CD4-positive, CD25-positive, alpha-beta regulatory T cell (primary cell): ENCODE results near the gene VSTM2B. TPM values are rescaled to one million over a fixed set of nuclear protein-coding genes. Genes with fewer than 3 reads are reported as not detected.
A peak's percentile ranks its signal among the peaks of the same experiment; 100 is the strongest.

Source experiments
- ATAC-seq, 2 donors: fragments of 150-1000 bp; cut with Tn5 transposase; one replicate each; pipeline ENCODE4 v1.10.0; 2021; ENCODE audit warnings: low read depth in 2 of 2, moderate number of reproducible peaks in 2 of 2, moderate library complexity in 1 of 2
- DNase-seq, 3 donors: peaks; one replicate each; pipeline versions ENCODE4 v3.0.0 to v3.0.0-alpha.2; 2012 to 2022; ENCODE audit warnings: mixed read lengths in 1 of 3
- H3K27ac ChIP-seq: one replicate; pipeline ENCODE4 v1.7.0; 2013; ENCODE audit warnings: mild to moderate bottlenecking, low read length; ENCODE audit not compliant: insufficient read depth, poor library complexity, severe bottlenecking
- H3K27me3 ChIP-seq: one replicate; pipeline ENCODE4 v1.7.0; 2013; ENCODE audit warnings: low read length; ENCODE audit not compliant: control insufficient read depth, insufficient read depth
- H3K36me3 ChIP-seq: one replicate; pipeline ENCODE4 v1.7.0; 2013; ENCODE audit warnings: mild to moderate bottlenecking, low read length, moderate library complexity; ENCODE audit not compliant: control insufficient read depth, insufficient read depth
- H3K4me1 ChIP-seq: 2 replicates; pipeline ENCODE4 v1.7.0; 2013; ENCODE audit warnings: mild to moderate bottlenecking, low read length; ENCODE audit not compliant: insufficient read depth, control insufficient read depth, poor library complexity, severe bottlenecking
- H3K4me3 ChIP-seq: one replicate; pipeline ENCODE4 v1.7.0; 2013; ENCODE audit warnings: low read depth, mild to moderate bottlenecking, low read length, moderate library complexity
- H3K9me3 ChIP-seq, 2 experiments: 1 replicate in 1 of 2; 2 replicates in 1 of 2; pipeline ENCODE4 v1.7.0; 2013; ENCODE audit warnings: low read length in 2 of 2, mild to moderate bottlenecking in 1 of 2, moderate library complexity in 1 of 2; ENCODE audit not compliant: control insufficient read depth in 2 of 2
- H3K27ac Mint-ChIP-seq, 3 donors: one replicate each; pipeline ENCODE4 v1.8.0; 2020 to 2022; ENCODE audit warnings: mild to moderate bottlenecking in 3 of 3, mixed read lengths in 3 of 3, moderate library complexity in 2 of 3
- H3K27me3 Mint-ChIP-seq: one replicate; pipeline ENCODE4 v1.8.0; 2022; ENCODE audit warnings: mild to moderate bottlenecking, mixed read lengths
- H3K36me3 Mint-ChIP-seq: one replicate; pipeline ENCODE4 v1.8.0; 2020; ENCODE audit warnings: mixed read lengths
- H3K4me1 Mint-ChIP-seq, 4 donors: one replicate each; pipeline ENCODE4 v1.8.0; 2020 to 2022; ENCODE audit warnings: mixed read lengths in 4 of 4, mild to moderate bottlenecking in 1 of 4
- H3K4me3 Mint-ChIP-seq, 4 donors: one replicate each; pipeline ENCODE4 v1.8.0; 2020 to 2022; ENCODE audit warnings: mild to moderate bottlenecking in 4 of 4, mixed read lengths in 4 of 4, moderate library complexity in 3 of 4
- H3K9me3 Mint-ChIP-seq, 7 donors: one replicate each; pipeline ENCODE4 v1.8.0; 2020 to 2022; ENCODE audit warnings: mixed read lengths in 7 of 7, mild to moderate bottlenecking in 3 of 7, moderate library complexity in 2 of 7
- polyA plus RNA-seq, 4 donors: library from polyadenylated mRNA; unstranded; fragments of 300-500 nt; fragmentation: Illumina TruSeq; gene quantifications; one replicate each; pipeline ENCODE4 v1.2.3, GENCODE V29; 2021
- total RNA-seq: library from RNA; stranded (reverse); gene quantifications from one replicate; pipeline ENCODE4 v1.2.3, GENCODE V29; 2022

Gene VSTM2B
- total and polyA plus RNA-seq, 5 donors from 2014 or later = not detected

- no peak for DNase-seq
- H3K4me3 Mint-ChIP-seq = peak overlapping the region in 2 of 4 donors; percentile 57 to 73
- H3K27ac Mint-ChIP-seq = no peak overlapping the region
- no peak overlapping the region for H3K27ac ChIP-seq
- H3K9me3 Mint-ChIP-seq = peaks cover 0 to 6% (median 1%) of the 10 kb centered on the region in 7 donors
- H3K27me3 Mint-ChIP-seq = peaks cover 65% of the 10 kb centered on the region
- H3K27me3 ChIP-seq = peaks cover 11% of the 10 kb centered on the region
- ATAC-seq = no peak
- peaks cover 30% of the 10 kb centered on the region for H3K4me1 ChIP-seq
- no peaks in the 10 kb centered on the region for H3K36me3 Mint-ChIP-seq
- H3K4me3 ChIP-seq = no peak overlapping the region
- H3K4me1 Mint-ChIP-seq = peaks cover 0 to 30% (median 6%) of the 10 kb centered on the region in 4 donors
- no peaks in the 10 kb centered on the region for H3K9me3 ChIP-seq
- H3K36me3 ChIP-seq = no peaks in the 10 kb centered on the region
Measured at GRCh38 chr19:29524912-29525831, 622 bp upstream of the VSTM2B start.

GRCh38 chr19:29526730-29527499, 1.1 kb downstream of the VSTM2B start:
- Histone ChIP-seq H3K36me3 (no peaks in the 10 kb centered on the region), H3K4me3 (no peak overlapping the region), H3K9me3 (no peaks in the 10 kb centered on the region), H3K4me1 (peaks cover 30% of the 10 kb centered on the region), H3K27me3 (peaks cover 11% of the 10 kb centered on the region), H3K27ac (no peak overlapping the region)
- Mint-ChIP-seq H3K4me3 (no peak overlapping the region), H3K9me3 (peaks cover 0 to 7% (median 1%) of the 10 kb centered on the region in 7 donors), H3K4me1 (peaks cover 0 to 35% (median 7%) of the 10 kb centered on the region in 4 donors), H3K27ac (no peak overlapping the region), H3K27me3 (peaks cover 71% of the 10 kb centered on the region), H3K36me3 (no peaks in the 10 kb centered on the region)
- ATAC-seq (no peak), DNase-seq (no peak)

- H3K27ac Mint-ChIP-seq = no peak overlapping the region
- H3K27me3 ChIP-seq = peaks cover 17% of the 10 kb centered on the region
Measured at GRCh38 chr19:29527500-29528328, 1.9 kb downstream of the VSTM2B start.

GRCh38 chr19:29528350-29528945, 2.7 kb downstream of the VSTM2B start:
- Mint-ChIP-seq H3K27ac (no peak overlapping the region), H3K36me3 (no peaks in the 10 kb centered on the region), H3K4me3 (peak overlapping the region; percentile 21 to 64 (median 40)), H3K27me3 (peaks cover 68% of the 10 kb centered on the region), H3K4me1 (peaks cover 0 to 35% (median 7%) of the 10 kb centered on the region in 4 donors), H3K9me3 (peaks cover 0 to 7% (median under 1%) of the 10 kb centered on the region in 7 donors)
- Histone ChIP-seq H3K27ac (no peak overlapping the region), H3K4me3 (no peak overlapping the region), H3K27me3 (peaks cover 14% of the 10 kb centered on the region), H3K4me1 (peaks cover 30% of the 10 kb centered on the region), H3K9me3 (no peaks in the 10 kb centered on the region), H3K36me3 (no peaks in the 10 kb centered on the region)
- DNase-seq (peak in 2 of 3 donors; percentile 24 to 72), ATAC-seq (peak; percentile 39 to 58)

More at GRCh38 chr19:29527500-29528328, 1.9 kb downstream of the VSTM2B start:
- DNase-seq (no peak), ATAC-seq (no peak)
- no peaks in the 10 kb centered on the region for H3K9me3 ChIP-seq
- Mint-ChIP-seq H3K4me3 (peak overlapping the region in 3 of 4 donors; percentile 64 to 68 (median 66)), H3K36me3 (no peaks in the 10 kb centered on the region), H3K27me3 (peaks cover 72% of the 10 kb centered on the region), H3K9me3 (peaks cover 0 to 7% (median 1%) of the 10 kb centered on the region in 7 donors), H3K4me1 (peaks cover 0 to 35% (median 7%) of the 10 kb centered on the region in 4 donors)
- H3K4me1 ChIP-seq = peaks cover 30% of the 10 kb centered on the region
- H3K4me3 ChIP-seq = no peak overlapping the region
- no peak overlapping the region for H3K27ac ChIP-seq
- no peaks in the 10 kb centered on the region for H3K36me3 ChIP-seq

- H3K9me3 Mint-ChIP-seq = peaks cover 0 to 7% (median 0%) of the 10 kb centered on the region in 7 donors
- no peaks in the 10 kb centered on the region for H3K36me3 ChIP-seq
- H3K27ac ChIP-seq = no peak overlapping the region
- H3K4me1 ChIP-seq = peaks cover 30% of the 10 kb centered on the region
- H3K4me3 Mint-ChIP-seq = peak overlapping the region in 2 of 4 donors; percentile 24 to 56
- peaks cover 8% of the 10 kb centered on the region for H3K27me3 ChIP-seq
- H3K4me3 ChIP-seq = no peak overlapping the region
- no peaks in the 10 kb centered on the region for H3K36me3 Mint-ChIP-seq
- peaks cover 0 to 33% (median 7%) of the 10 kb centered on the region in 4 donors for H3K4me1 Mint-ChIP-seq
- ATAC-seq (no peak), DNase-seq (no peak)
- H3K27me3 Mint-ChIP-seq = peaks cover 61% of the 10 kb centered on the region
- no peak overlapping the region for H3K27ac Mint-ChIP-seq
- no peaks in the 10 kb centered on the region for H3K9me3 ChIP-seq
Measured at GRCh38 chr19:29528946-29529645, 3.3 kb downstream of the VSTM2B start.

- Mint-ChIP-seq H3K4me1 (peaks cover 0 to 32% (median 7%) of the 10 kb centered on the region in 4 donors), H3K27ac (no peak overlapping the region), H3K9me3 (peaks cover 0 to 9% (median 0%) of the 10 kb centered on the region in 7 donors), H3K36me3 (no peaks in the 10 kb centered on the region), H3K4me3 (peak overlapping the region in 1 of 4 donors; percentile 56), H3K27me3 (peaks cover 61% of the 10 kb centered on the region)
- ATAC-seq = no peak
- Histone ChIP-seq H3K4me1 (peaks cover 30% of the 10 kb centered on the region), H3K27me3 (peaks cover 8% of the 10 kb centered on the region), H3K9me3 (no peaks in the 10 kb centered on the region), H3K27ac (no peak overlapping the region), H3K36me3 (no peaks in the 10 kb centered on the region), H3K4me3 (no peak overlapping the region)
- no peak for DNase-seq
Measured at GRCh38 chr19:29529646-29530539, 4.1 kb downstream of the VSTM2B start.
